HG03378 (cell line): ENCODE data around the gene RABGEF1.
"Not testable (repeated sequence)": the region's sequence is repeated elsewhere in the genome, so short reads cannot be mapped to it uniquely, and the experiment has no call there.

ENCODE experiments used
- ATAC-seq: cut with Tn5 transposase; IDR thresholded peaks from one replicate; pipeline ENCODE4 v1.9.1; 2021; ENCODE audit warnings: mild to moderate bottlenecking, moderate library complexity; ENCODE audit not compliant: unreplicated experiment

Gene RABGEF1

GRCh38 chr7:66846096-66846445 lies 105.5 kb downstream of the RABGEF1 start:
- ATAC-seq = not testable (repeated sequence)

GRCh38 chr7:66847523-66847855 lies 107.0 kb downstream of the RABGEF1 start:
- ATAC-seq = not testable (repeated sequence)

- no peak for ATAC-seq
These were observed 107.6 kb downstream of the RABGEF1 start for GRCh38 chr7:66847879-66848790.

- no peak for ATAC-seq
These were observed 118.8 kb downstream of the RABGEF1 start for GRCh38 chr7:66859339-66859738.

- no peak for ATAC-seq
These were observed 119.5 kb downstream of the RABGEF1 start for GRCh38 chr7:66859794-66860645.

GRCh38 chr7:66860767-66861166 lies 120.2 kb downstream of the RABGEF1 start:
- no peak for ATAC-seq
